GM23248 (cell line): ENCODE data around the gene FIS1.

Experiments
- EZH2 ChIP-seq: fragments of 200-600 bp; sonication (generic); IDR thresholded peaks from 2 replicates; pipeline ENCODE4 v1.6.1; 2018; ENCODE audit warnings: antibody characterized with exemption, mild to moderate bottlenecking; ENCODE audit not compliant: insufficient read depth, poor library complexity, severe bottlenecking
- EZH2phosphoT487 ChIP-seq: fragments of 200-600 bp; sonication (generic); IDR thresholded peaks from 2 replicates; pipeline ENCODE4 v1.6.1; 2018; ENCODE audit warnings: antibody characterized with exemption, moderate library complexity, mild to moderate bottlenecking, low read depth; ENCODE audit not compliant: insufficient read depth

DNA sequence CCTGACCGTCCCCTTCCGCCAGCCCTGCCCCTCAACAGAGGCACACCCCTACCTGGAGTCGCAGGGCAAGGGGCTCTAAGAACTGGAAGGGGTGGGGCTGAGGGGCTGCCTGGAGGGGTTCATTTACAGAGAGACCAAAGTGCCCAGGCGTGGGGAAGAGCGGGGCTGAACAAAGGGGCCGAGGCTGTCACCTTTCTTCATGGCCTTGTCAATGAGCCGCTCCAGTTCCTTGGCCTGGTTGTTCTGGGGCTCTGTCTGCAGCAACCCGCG, 5.0 kb downstream of the FIS1 start:
- no peak for TF ChIP-seq EZH2
- TF ChIP-seq EZH2phosphoT487, result no peak
